Measurements from ENCODE around the gene MAK. TPM values are rescaled to one million over a fixed set of nuclear protein-coding genes. Genes with fewer than 3 reads are reported as not detected.

The MAK gene
- total RNA-seq, 4 donors from 2014 or later, result 0.27 TPM; not detected in 3

DNA sequence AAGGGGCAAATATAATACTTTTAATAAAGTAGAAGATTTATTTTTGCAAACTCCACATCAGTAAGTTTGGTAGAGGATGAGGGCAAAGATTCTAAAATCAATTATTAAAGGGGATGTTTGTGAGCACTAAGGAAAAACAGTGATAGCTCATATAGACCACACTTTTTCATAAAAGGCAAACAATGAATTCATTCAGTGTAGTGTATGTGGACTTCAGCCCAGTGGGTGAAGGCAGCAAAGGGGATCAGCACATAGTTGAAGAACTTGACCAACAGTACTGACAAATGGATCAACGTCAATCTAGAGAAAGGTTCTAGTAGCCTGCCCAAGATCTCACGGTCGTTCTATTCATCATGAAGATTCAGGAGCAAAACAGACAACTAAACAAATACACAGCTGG, 45.3 kb downstream of the MAK start:
- DNase-seq, result no peak
- H3K36me3 ChIP-seq, result no peaks in the 10 kb centered on the region
- no peaks in the 10 kb centered on the region for H3K9me3 ChIP-seq
- H3K27me3 ChIP-seq, result no peaks in the 10 kb centered on the region
- H3K27ac ChIP-seq, result no peak overlapping the region
- no peaks in the 10 kb centered on the region for H3K4me1 ChIP-seq
- TF ChIP-seq, protein P1, sequence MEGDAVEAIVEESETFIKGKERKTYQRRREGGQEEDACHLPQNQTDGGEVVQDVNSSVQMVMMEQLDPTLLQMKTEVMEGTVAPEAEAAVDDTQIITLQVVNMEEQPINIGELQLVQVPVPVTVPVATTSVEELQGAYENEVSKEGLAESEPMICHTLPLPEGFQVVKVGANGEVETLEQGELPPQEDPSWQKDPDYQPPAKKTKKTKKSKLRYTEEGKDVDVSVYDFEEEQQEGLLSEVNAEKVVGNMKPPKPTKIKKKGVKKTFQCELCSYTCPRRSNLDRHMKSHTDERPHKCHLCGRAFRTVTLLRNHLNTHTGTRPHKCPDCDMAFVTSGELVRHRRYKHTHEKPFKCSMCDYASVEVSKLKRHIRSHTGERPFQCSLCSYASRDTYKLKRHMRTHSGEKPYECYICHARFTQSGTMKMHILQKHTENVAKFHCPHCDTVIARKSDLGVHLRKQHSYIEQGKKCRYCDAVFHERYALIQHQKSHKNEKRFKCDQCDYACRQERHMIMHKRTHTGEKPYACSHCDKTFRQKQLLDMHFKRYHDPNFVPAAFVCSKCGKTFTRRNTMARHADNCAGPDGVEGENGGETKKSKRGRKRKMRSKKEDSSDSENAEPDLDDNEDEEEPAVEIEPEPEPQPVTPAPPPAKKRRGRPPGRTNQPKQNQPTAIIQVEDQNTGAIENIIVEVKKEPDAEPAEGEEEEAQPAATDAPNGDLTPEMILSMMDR (IDR thresholded peaks at IDR 0.05), result no peak
- no peak for TF ChIP-seq POLR2A (IDR thresholded peaks at IDR 0.05)
- H3K4me3 ChIP-seq, result no peak overlapping the region

DNA sequence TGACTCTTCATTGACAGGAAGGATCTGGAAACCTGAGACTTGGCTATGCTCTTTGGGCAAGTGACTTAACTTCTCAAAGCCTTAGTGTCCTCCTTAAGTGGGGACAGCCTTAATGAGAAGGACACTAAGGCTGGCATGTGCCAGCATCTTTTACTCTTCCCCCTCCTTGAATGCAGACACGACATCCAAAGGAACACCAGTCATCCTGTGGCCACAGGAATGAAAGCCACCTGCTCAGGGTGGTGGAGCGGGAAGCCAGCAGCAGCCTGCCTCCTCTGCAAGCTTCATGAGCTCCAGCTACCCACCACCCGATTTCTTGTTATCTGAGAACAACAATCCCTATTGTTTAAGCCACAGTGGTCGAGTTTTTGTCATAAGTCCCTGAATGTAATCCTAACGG, 46.2 kb downstream of the MAK start:
- no peaks in the 10 kb centered on the region for H3K9me3 ChIP-seq
- no peak overlapping the region for H3K27ac ChIP-seq
- H3K27me3 ChIP-seq, result no peaks in the 10 kb centered on the region
- no peaks in the 10 kb centered on the region for H3K36me3 ChIP-seq
- no peak for TF ChIP-seq POLR2A (IDR thresholded peaks at IDR 0.05)
- TF ChIP-seq, protein P1 (IDR thresholded peaks at IDR 0.05), result no peak
- no peak for DNase-seq
- H3K4me3 ChIP-seq, result no peak overlapping the region
- H3K4me1 ChIP-seq, result no peaks in the 10 kb centered on the region

DNA sequence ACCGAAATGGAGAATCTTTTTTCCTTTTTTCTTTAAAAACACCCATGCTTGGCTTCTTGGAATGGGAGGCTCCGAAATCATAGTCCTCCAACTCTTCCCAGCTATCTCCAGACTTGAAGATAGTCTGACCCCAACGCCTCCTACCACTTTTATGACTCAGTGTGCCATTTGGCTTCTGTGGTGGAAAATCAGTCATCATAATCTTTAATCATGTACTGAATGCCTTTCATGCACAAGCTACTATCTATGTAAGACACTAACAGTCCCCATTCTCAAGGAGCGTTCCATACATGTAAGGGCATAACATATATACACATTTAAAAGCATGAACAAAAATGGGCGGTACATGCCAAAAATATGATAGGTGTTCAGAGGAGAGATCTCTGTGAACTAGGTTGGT, 46.7 kb downstream of the MAK start:
- no peak overlapping the region for H3K4me3 ChIP-seq
- TF ChIP-seq POLR2A (IDR thresholded peaks at IDR 0.05), result no peak
- TF ChIP-seq, protein P1 (IDR thresholded peaks at IDR 0.05), result no peak
- H3K27me3 ChIP-seq, result no peaks in the 10 kb centered on the region

DNA sequence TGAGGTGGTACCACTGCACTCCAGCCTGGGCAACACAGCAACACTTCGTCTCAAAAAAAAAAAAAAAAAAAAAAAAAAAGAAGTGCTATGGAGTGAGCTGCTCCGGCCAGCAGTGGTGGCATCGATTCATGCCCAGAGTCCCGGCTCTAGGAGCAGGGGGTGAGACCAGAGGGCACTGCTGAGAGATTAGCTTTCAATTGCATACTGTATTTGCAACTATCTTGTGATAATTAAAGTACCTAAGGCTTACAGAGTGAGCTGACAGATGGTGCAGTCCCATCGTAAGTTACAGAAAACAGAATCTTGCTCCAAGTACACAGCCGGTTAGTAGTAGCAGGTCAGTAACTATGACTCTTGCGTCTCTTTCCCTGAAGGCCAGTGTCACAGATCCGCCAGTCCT, 59.3 kb downstream of the MAK start:
- no peak overlapping the region for H3K27ac ChIP-seq
- peaks cover 0 to 9% (median 0%) of the 10 kb centered on the region in 3 donors for H3K36me3 ChIP-seq
- no peaks in the 10 kb centered on the region for H3K9me3 ChIP-seq
- DNase-seq, result no peak
- H3K4me1 ChIP-seq, result no peaks in the 10 kb centered on the region
- no peaks in the 10 kb centered on the region for H3K27me3 ChIP-seq
- no peak overlapping the region for H3K4me3 ChIP-seq
- TF ChIP-seq, protein P1 (IDR thresholded peaks at IDR 0.05), result no peak
- TF ChIP-seq POLR2A (IDR thresholded peaks at IDR 0.05), result no peak

More for the DNA sequence above, 46.7 kb downstream of the MAK start:
- Histone ChIP-seq H3K4me1 (no peaks in the 10 kb centered on the region), H3K36me3 (no peaks in the 10 kb centered on the region), H3K27ac (no peak overlapping the region), H3K9me3 (no peaks in the 10 kb centered on the region)
- no peak for DNase-seq

DNA sequence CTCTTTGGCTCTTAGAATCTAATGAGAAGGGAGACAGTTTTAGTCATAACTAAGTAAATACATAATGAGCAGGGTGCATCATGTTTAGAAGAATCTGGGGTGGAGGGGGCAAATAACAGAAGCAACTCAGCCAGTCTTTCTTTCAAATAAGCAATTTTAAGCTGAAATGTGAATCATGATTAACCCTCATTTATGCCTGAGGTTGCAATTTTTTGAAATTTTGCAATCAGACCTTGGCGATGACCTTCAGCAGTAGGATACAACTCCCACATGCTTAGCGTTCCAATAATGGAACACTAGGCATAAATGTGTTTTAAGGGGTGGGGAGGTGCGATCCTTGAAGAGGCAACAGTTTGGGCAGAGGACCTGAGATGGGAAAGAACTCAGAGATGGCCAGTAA, 60.1 kb downstream of the MAK start:
- Histone ChIP-seq H3K36me3 (peaks cover 0 to 9% (median 0%) of the 10 kb centered on the region in 3 donors), H3K27me3 (no peaks in the 10 kb centered on the region), H3K27ac (no peak overlapping the region), H3K9me3 (no peaks in the 10 kb centered on the region), H3K4me3 (no peak overlapping the region), H3K4me1 (no peaks in the 10 kb centered on the region)
- no peak for DNase-seq
- TF ChIP-seq POLR2A (IDR thresholded peaks at IDR 0.05), result no peak
- TF ChIP-seq, protein P1 (IDR thresholded peaks at IDR 0.05), result no peak

GRCh38 chr6:10771371-10771894, 66.9 kb downstream of the MAK start:
- Histone ChIP-seq H3K36me3 (peaks cover 0 to 15% (median 0%) of the 10 kb centered on the region in 3 donors), H3K4me3 (no peak overlapping the region), H3K4me1 (no peaks in the 10 kb centered on the region), H3K27ac (no peak overlapping the region), H3K9me3 (no peaks in the 10 kb centered on the region), H3K27me3 (no peaks in the 10 kb centered on the region)
- TF ChIP-seq POLR2A (IDR thresholded peaks at IDR 0.05), result no peak
- TF ChIP-seq, protein P1 (IDR thresholded peaks at IDR 0.05), result no peak
- no peak for DNase-seq
